Measurements from ENCODE around the gene TPRG1. TPM values are rescaled to one million over a fixed set of nuclear protein-coding genes. Genes with fewer than 3 reads are reported as not detected.
"Not testable (repeated sequence)": the region's sequence is repeated elsewhere in the genome, so short reads cannot be mapped to it uniquely, and the experiment has no call there.

TPRG1 gene
- total and polyA plus RNA-seq, 7 donors: 0.78 to 24.5 (median 9.9) TPM

GRCh38 chr3:189322339-189322738 is 150.6 kb downstream of the TPRG1 start:
- 26 to 44% (median 35%) methylated on average over 4 of the region's 4 CpGs for WGBS, 3 donors
- intact Hi-C loops (cut with DNase I): loop anchor here in 1 of 2 donors (5.0 kb wide), 1 partner anchor 50 kb away; no protein-coding TSS in a partner anchor
- DNase-seq (no peak), ATAC-seq (no peak)
- Histone ChIP-seq H3K9me3 (no peaks in the 10 kb centered on the region), H3K36me3 (ENCODE audit: insufficient read depth in 1 of 2, low read depth in 1 of 2) (peaks cover 0 to 8% of the 10 kb centered on the region in 2 donors), H3K27me3 (ENCODE audit: insufficient read depth in 3 of 3, low read length in 2 of 3) (no peaks in the 10 kb centered on the region), H3K4me1 (peaks cover 40% of the 10 kb centered on the region), H3K4me3 (no peak overlapping the region), H3K27ac (peak overlapping the region; percentile 84)
- TF ChIP-seq, protein P1, sequence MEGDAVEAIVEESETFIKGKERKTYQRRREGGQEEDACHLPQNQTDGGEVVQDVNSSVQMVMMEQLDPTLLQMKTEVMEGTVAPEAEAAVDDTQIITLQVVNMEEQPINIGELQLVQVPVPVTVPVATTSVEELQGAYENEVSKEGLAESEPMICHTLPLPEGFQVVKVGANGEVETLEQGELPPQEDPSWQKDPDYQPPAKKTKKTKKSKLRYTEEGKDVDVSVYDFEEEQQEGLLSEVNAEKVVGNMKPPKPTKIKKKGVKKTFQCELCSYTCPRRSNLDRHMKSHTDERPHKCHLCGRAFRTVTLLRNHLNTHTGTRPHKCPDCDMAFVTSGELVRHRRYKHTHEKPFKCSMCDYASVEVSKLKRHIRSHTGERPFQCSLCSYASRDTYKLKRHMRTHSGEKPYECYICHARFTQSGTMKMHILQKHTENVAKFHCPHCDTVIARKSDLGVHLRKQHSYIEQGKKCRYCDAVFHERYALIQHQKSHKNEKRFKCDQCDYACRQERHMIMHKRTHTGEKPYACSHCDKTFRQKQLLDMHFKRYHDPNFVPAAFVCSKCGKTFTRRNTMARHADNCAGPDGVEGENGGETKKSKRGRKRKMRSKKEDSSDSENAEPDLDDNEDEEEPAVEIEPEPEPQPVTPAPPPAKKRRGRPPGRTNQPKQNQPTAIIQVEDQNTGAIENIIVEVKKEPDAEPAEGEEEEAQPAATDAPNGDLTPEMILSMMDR (IDR thresholded peaks at IDR 0.05): no peak

DNA sequence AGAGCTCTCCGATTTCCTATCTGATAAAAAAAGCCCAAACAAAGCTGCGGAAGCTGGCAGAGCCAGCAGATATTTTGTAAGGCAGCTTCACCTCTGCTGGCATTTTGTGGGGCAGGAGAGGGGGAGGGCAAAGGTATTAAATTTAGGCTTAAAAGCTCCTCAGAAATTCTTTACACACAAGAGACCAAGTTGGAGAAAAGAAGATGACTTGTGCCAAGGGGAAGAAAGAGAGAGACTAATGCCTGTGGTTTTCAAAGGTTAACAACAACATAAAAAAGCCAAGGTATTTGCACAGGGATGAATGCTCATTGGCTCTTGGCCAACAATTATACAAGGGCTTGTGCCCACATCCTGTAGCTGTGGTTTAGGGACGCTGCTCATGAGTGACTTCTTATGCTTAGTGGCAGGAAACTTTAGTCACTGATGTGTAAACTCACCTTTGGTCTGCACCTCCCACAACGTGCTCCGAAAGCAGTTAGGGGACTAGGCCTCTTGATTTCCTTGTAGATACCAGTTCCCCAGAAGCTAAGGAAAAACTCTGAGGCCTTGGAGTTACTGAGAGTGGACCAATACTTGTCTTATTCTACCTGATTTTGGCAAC is 152.9 kb downstream of the TPRG1 start:
- Histone ChIP-seq H3K27ac (peak overlapping the region; percentile 84), H3K36me3 (ENCODE audit: insufficient read depth in 1 of 2, low read depth in 1 of 2) (peaks cover 0 to 8% of the 10 kb centered on the region in 2 donors), H3K4me1 (peaks cover 39% of the 10 kb centered on the region), H3K27me3 (ENCODE audit: insufficient read depth in 3 of 3, low read length in 2 of 3) (no peaks in the 10 kb centered on the region), H3K4me3 (no peak overlapping the region), H3K9me3 (no peaks in the 10 kb centered on the region)
- intact Hi-C loops (cut with DNase I): loop anchor here in 1 of 2 donors (5.0 kb wide), 1 partner anchor 52 kb away; no protein-coding TSS in a partner anchor
- 19 to 37% (median 24%) methylated on average over 5 of the region's 5 CpGs for WGBS, 3 donors
- TF ChIP-seq, protein P1 (IDR thresholded peaks at IDR 0.05): no peak
- DNase-seq: peak in 1 of 2 donors; percentile 45
- peak; percentile 78 to 96 (median 90) for ATAC-seq

DNA sequence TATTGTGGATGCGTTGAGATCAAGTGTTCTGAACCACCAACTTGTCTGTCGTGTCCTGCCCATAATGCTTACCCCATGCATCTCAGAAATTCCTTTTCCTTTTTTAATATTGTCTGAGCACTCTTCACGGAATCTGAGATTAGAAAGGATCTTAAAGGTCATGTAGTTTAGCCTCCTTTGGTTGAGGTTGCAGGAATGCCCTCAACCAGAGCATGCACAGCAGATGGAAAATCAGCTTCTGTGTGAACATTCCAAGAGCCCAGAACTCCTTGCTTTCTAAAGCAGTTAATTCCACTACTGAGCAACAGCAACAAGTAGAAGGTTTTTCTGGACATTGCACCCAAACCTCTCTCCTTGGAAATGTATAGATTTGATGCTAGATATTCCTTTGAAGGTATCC is 153.7 kb downstream of the TPRG1 start:
- Histone ChIP-seq H3K9me3 (no peaks in the 10 kb centered on the region), H3K4me1 (peaks cover 39% of the 10 kb centered on the region), H3K36me3 (ENCODE audit: insufficient read depth in 1 of 2, low read depth in 1 of 2) (peaks cover 0 to 7% of the 10 kb centered on the region in 2 donors), H3K27me3 (ENCODE audit: insufficient read depth in 3 of 3, low read length in 2 of 3) (no peaks in the 10 kb centered on the region), H3K27ac (peak overlapping the region; percentile 84), H3K4me3 (no peak overlapping the region)
- TF ChIP-seq, protein P1 (IDR thresholded peaks at IDR 0.05): no peak
- peak in 3 of 4 donors; percentile 6 to 32 (median 18) for ATAC-seq
- intact Hi-C loops (cut with DNase I): no loop called here
- DNase-seq: no peak
- 37 to 68% (median 44%) methylated on average over 3 of the region's 3 CpGs for WGBS, 3 donors

- H3K4me1 ChIP-seq: peaks cover 18% of the 10 kb centered on the region
- H3K27ac ChIP-seq; H3K4me3 ChIP-seq; ATAC-seq; H3K36me3 ChIP-seq (ENCODE audit: insufficient read depth in 1 of 2, low read depth in 1 of 2); H3K27me3 ChIP-seq (ENCODE audit: insufficient read depth in 3 of 3, low read length in 2 of 3); intact Hi-C loops (cut with DNase I); H3K9me3 ChIP-seq; DNase-seq: not testable (repeated sequence)
- WGBS, 3 donors: 97 to 98% (median 97%) methylated on average over 4 of the region's 4 CpGs
Observed at GRCh38 chr3:189329630-189330029, 157.9 kb downstream of the TPRG1 start.

- Histone ChIP-seq H3K9me3 (no peaks in the 10 kb centered on the region), H3K36me3 (ENCODE audit: insufficient read depth in 1 of 2, low read depth in 1 of 2) (no peaks in the 10 kb centered on the region), H3K4me3 (no peak overlapping the region), H3K27ac (no peak overlapping the region), H3K27me3 (ENCODE audit: insufficient read depth in 3 of 3, low read length in 2 of 3) (no peaks in the 10 kb centered on the region), H3K4me1 (peaks cover 15% of the 10 kb centered on the region)
- intact Hi-C loops (cut with DNase I): no loop called here
- TF ChIP-seq, protein P1 (IDR thresholded peaks at IDR 0.05): no peak
- no peak for ATAC-seq
- WGBS, 3 donors: 94 to 97% (median 95%) methylated on average over 4 of the region's 4 CpGs
- DNase-seq: no peak
Observed at GRCh38 chr3:189330066-189330465, 158.3 kb downstream of the TPRG1 start.
